ENCODE results near the gene ZNF579.

DNA sequence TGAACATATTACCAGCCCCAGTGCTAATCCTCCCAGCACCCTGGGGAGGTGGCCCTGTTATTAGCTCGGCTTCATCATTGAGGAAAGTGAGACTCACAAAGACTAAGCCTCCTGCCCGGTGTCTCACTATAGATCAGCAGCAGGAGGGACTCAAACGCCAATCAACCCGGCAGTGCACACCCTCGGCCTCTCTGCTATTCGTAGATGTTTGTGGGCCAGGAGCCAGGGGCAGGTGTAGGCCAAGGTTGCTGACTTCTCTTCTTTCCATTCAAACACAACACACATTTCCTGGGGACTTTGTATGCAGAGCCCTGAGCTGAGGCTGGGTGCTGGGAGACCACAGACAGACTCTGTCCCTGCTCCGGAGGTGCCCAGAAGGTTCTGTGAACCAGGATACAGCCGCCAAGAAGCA is 25.9 kb downstream of the ZNF579 start:
- TF ChIP-seq, protein P1, sequence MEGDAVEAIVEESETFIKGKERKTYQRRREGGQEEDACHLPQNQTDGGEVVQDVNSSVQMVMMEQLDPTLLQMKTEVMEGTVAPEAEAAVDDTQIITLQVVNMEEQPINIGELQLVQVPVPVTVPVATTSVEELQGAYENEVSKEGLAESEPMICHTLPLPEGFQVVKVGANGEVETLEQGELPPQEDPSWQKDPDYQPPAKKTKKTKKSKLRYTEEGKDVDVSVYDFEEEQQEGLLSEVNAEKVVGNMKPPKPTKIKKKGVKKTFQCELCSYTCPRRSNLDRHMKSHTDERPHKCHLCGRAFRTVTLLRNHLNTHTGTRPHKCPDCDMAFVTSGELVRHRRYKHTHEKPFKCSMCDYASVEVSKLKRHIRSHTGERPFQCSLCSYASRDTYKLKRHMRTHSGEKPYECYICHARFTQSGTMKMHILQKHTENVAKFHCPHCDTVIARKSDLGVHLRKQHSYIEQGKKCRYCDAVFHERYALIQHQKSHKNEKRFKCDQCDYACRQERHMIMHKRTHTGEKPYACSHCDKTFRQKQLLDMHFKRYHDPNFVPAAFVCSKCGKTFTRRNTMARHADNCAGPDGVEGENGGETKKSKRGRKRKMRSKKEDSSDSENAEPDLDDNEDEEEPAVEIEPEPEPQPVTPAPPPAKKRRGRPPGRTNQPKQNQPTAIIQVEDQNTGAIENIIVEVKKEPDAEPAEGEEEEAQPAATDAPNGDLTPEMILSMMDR (IDR thresholded peaks at IDR 0.05; ENCODE audit: borderline replicate concordance, extremely low read depth, low read length, poor library complexity, severe bottlenecking), result no peak
- no peak for TF ChIP-seq EZH2 (IDR thresholded peaks at IDR 0.05; ENCODE audit: borderline replicate concordance, low read depth, low read length, severe bottlenecking)

Data from DND-41 (cell line).